ENCODE data around the gene ZNF354C. TPM values are rescaled to one million over a fixed set of nuclear protein-coding genes. Genes with fewer than 3 reads are reported as not detected.
A peak's percentile ranks its signal among the peaks of the same experiment; 100 is the strongest.

The ZNF354C gene
- total RNA-seq, 4 donors from 2014 or later = 5.0 to 7.9 (median 6.3) TPM

DNA sequence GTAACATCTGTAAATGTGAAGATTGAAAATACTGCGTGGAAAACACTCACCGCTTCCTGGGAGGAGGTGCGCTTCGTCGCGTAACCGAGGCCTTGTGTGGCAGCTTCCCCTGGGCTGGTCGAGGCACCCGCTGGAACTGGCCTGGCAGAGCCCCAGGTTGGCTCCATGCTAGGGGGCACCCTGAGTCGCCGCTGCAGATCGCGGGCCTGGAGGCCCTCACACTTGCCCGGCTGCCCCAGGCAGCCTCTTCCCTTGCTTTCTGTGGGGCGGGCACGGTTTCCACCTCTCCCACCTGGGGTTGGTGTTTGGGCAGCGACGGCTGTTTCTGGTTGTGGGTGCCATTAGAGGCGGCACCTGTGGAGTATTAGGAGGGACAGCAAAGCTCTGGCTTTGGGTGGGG, 852 bp downstream of the ZNF354C start:
- Histone ChIP-seq H3K4me3 (peak overlapping the region; percentile 71 to 80 (median 76)), H3K9me3 (peaks cover 0 to 9% (median 7%) of the 10 kb centered on the region in 4 donors), H3K36me3 (peaks cover 15 to 40% (median 30%) of the 10 kb centered on the region in 4 donors), H3K27ac (replicated peaks in 1 of 4) (peak overlapping the region; percentile 75 to 85 (median 80)), H3K27me3 (no peaks in the 10 kb centered on the region), H3K4me1 (peaks cover 4 to 16% (median 13%) of the 10 kb centered on the region in 4 donors)
- intact Hi-C loops (cut with DNase I) = loop anchor here (2.0 to 5.0 kb wide), 2 partner anchors 204 to 330 kb away; partner anchors contain the start of genes ZNF354A and ZNF354B
- WGBS = 89% methylated on average over 7 of the region's 19 CpGs
- no peak for DNase-seq (ENCODE audit: extremely low spot score)
- no peak for TF ChIP-seq POLR2A (IDR thresholded peaks at IDR 0.05; ENCODE audit: low read depth)
- TF ChIP-seq EP300 (IDR thresholded peaks at IDR 0.05) = no peak
- TF ChIP-seq CTCF (IDR thresholded peaks at IDR 0.05) = no peak
- TF ChIP-seq POLR2AphosphoS5 (IDR thresholded peaks at IDR 0.05) = no peak

GRCh38 chr5:179065703-179066102, 5.5 kb downstream of the ZNF354C start:
- DNase-seq (ENCODE audit: extremely low spot score) = no peak
- intact Hi-C loops (cut with DNase I) = no loop called here
- Histone ChIP-seq H3K9me3 (peaks cover 0 to 54% (median 44%) of the 10 kb centered on the region in 4 donors), H3K4me1 (peaks cover 4 to 13% (median 12%) of the 10 kb centered on the region in 4 donors), H3K27me3 (no peaks in the 10 kb centered on the region), H3K27ac (replicated peaks in 1 of 4) (no peak overlapping the region), H3K36me3 (peaks cover 51 to 85% (median 68%) of the 10 kb centered on the region in 4 donors), H3K4me3 (no peak overlapping the region)
- TF ChIP-seq POLR2AphosphoS5 (IDR thresholded peaks at IDR 0.05) (no peak), EP300 (IDR thresholded peaks at IDR 0.05) (no peak), POLR2A (IDR thresholded peaks at IDR 0.05; ENCODE audit: low read depth) (no peak), CTCF (IDR thresholded peaks at IDR 0.05) (no peak)
- WGBS = 95% methylated on average over 6 of the region's 6 CpGs

DNA sequence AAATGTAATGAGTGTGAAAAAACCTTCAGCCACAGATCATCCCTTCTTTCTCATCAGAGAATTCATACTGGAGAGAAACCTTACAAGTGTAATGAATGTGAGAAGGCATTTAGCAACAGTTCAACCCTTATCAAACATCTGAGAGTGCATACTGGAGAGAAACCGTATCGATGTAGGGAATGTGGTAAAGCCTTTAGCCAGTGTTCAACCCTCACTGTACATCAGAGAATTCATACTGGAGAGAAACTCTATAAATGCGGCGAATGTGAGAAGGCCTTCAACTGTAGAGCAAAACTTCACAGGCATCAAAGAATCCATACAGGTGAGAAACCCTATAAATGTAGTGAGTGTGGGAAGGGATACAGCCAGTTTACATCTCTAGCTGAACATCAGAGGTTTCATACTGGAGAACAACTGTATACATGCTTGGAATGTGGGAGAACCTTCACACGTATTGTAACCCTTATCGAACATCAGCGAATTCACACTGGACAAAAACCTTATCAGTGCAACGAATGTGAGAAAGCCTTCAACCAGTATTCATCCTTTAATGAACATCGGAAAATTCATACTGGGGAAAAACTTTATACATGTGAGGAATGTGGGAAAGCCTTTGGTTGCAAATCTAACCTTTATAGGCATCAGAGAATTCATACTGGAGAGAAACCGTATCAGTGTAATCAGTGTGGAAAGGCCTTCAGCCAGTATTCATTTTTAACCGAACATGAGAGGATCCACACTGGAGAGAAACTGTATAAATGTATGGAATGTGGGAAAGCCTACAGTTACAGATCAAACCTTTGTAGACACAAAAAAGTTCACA, 19.2 kb downstream of the ZNF354C start:
- TF ChIP-seq CTCF (IDR thresholded peaks at IDR 0.05) (no peak), EP300 (IDR thresholded peaks at IDR 0.05) (no peak), POLR2A (IDR thresholded peaks at IDR 0.05; ENCODE audit: low read depth) (no peak), POLR2AphosphoS5 (IDR thresholded peaks at IDR 0.05) (no peak)
- peaks cover 47 to 72% (median 63%) of the 10 kb centered on the region in 4 donors for H3K36me3 ChIP-seq
- H3K9me3 ChIP-seq = peaks cover 30 to 100% (median 100%) of the 10 kb centered on the region in 4 donors
- H3K27ac ChIP-seq (replicated peaks in 1 of 4) = no peak overlapping the region
- H3K27me3 ChIP-seq = no peaks in the 10 kb centered on the region
- H3K4me3 ChIP-seq = no peak overlapping the region
- H3K4me1 ChIP-seq = no peaks in the 10 kb centered on the region
- intact Hi-C loops (cut with DNase I) = no loop called here
- no peak for DNase-seq (ENCODE audit: extremely low spot score)
- WGBS = 96% methylated on average over 11 of the region's 11 CpGs

GRCh38 chr5:179080724-179081123, 20.6 kb downstream of the ZNF354C start:
- WGBS = over 99% methylated on average over 4 of the region's 4 CpGs
- H3K36me3 ChIP-seq = peaks cover 42 to 64% (median 52%) of the 10 kb centered on the region in 4 donors
- peaks cover 38 to 100% (median 100%) of the 10 kb centered on the region in 4 donors for H3K9me3 ChIP-seq

More at GRCh38 chr5:179080724-179081123, 20.6 kb downstream of the ZNF354C start:
- TF ChIP-seq EP300 (IDR thresholded peaks at IDR 0.05) = no peak
- no peak for TF ChIP-seq CTCF (IDR thresholded peaks at IDR 0.05)
- TF ChIP-seq POLR2A (IDR thresholded peaks at IDR 0.05; ENCODE audit: low read depth) = no peak
- no peak for TF ChIP-seq POLR2AphosphoS5 (IDR thresholded peaks at IDR 0.05)
- DNase-seq (ENCODE audit: extremely low spot score) = no peak
- Histone ChIP-seq H3K4me1 (no peaks in the 10 kb centered on the region), H3K27ac (replicated peaks in 1 of 4) (no peak overlapping the region), H3K4me3 (no peak overlapping the region), H3K27me3 (no peaks in the 10 kb centered on the region)
- intact Hi-C loops (cut with DNase I) = no loop called here

Measured in esophagus muscularis mucosa (tissue), 4 donors.